HEK293 (cell line): ENCODE measurements around the gene PRSS53.
A peak's percentile ranks its signal among the peaks of the same experiment; 100 is the strongest.

Source experiments
- CTCF ChIP-seq: fragments of 450-650 bp; formaldehyde crosslinking; IDR thresholded peaks from 2 replicates; pipeline ENCODE4 v1.5.1; 2016; ENCODE audit warnings: missing biosample characterization, missing genetic modification characterization
- ZEB2 ChIP-seq: fragments of 450-650 bp; formaldehyde crosslinking; IDR thresholded peaks from 2 replicates; pipeline ENCODE4 v1.5.1; 2016; ENCODE audit warnings: missing biosample characterization, missing genetic modification characterization
- ZNF169 ChIP-seq: fragments of 450-650 bp; formaldehyde crosslinking; IDR thresholded peaks from 2 replicates; pipeline ENCODE4 v1.5.1; 2016; ENCODE audit warnings: missing biosample characterization, missing genetic modification characterization
- ZNF23 ChIP-seq: fragments of 450-650 bp; formaldehyde crosslinking; IDR thresholded peaks from 2 replicates; pipeline ENCODE4 v1.5.1; 2016; ENCODE audit warnings: missing biosample characterization, missing genetic modification characterization, borderline replicate concordance
- ZNF24 ChIP-seq: fragments of 450-650 bp; formaldehyde crosslinking; IDR thresholded peaks from 2 replicates; pipeline ENCODE4 v1.5.1; 2016; ENCODE audit warnings: missing biosample characterization, missing genetic modification characterization
- ZNF26 ChIP-seq: fragments of 450-650 bp; formaldehyde crosslinking; IDR thresholded peaks from 2 replicates; pipeline ENCODE4 v1.5.1; 2016; ENCODE audit warnings: missing biosample characterization, missing genetic modification characterization
- ZNF274 ChIP-seq, 2 experiments: fragments of 200-500 bp in 1 of 2; fragments of 450-650 bp in 1 of 2; sonication (Bioruptor generic) in 1 of 2; formaldehyde crosslinking in 1 of 2; IDR thresholded peaks; 2 replicates each; pipeline versions ENCODE4 v1.5.1 to v1.6.1; 2014 to 2016; ENCODE audit warnings: borderline replicate concordance in 1 of 2, inconsistent platforms in 1 of 2, low read length in 1 of 2, missing biosample characterization in 1 of 2, missing genetic modification characterization in 1 of 2
- ZNF335 ChIP-seq: fragments of 450-650 bp; formaldehyde crosslinking; conservative IDR thresholded peaks from 2 replicates; pipeline ENCODE4 v1.5.1; 2016; ENCODE audit warnings: missing biosample characterization, missing genetic modification characterization
- ZNF426 ChIP-seq: fragments of 450-650 bp; formaldehyde crosslinking; IDR thresholded peaks from 2 replicates; pipeline ENCODE4 v1.5.1; 2017; ENCODE audit warnings: missing biosample characterization, missing genetic modification characterization, mild to moderate bottlenecking, inconsistent platforms, moderate library complexity
- ZNF501 ChIP-seq: fragments of 450-650 bp; formaldehyde crosslinking; IDR thresholded peaks from 2 replicates; pipeline ENCODE4 v1.5.1; 2016; ENCODE audit warnings: missing biosample characterization, missing genetic modification characterization
- ZNF544 ChIP-seq: fragments of 450-650 bp; formaldehyde crosslinking; IDR thresholded peaks from 2 replicates; pipeline ENCODE4 v1.5.0; 2017; ENCODE audit warnings: missing biosample characterization, missing genetic modification characterization
- ZNF623 ChIP-seq: fragments of 450-650 bp; formaldehyde crosslinking; IDR thresholded peaks from 2 replicates; pipeline ENCODE4 v1.5.1; 2016; ENCODE audit warnings: missing biosample characterization, missing genetic modification characterization
- ZNF747 ChIP-seq: fragments of 450-650 bp; formaldehyde crosslinking; IDR thresholded peaks from 2 replicates; pipeline ENCODE4 v1.5.1; 2016; ENCODE audit warnings: missing biosample characterization, missing genetic modification characterization
- ZNF837 ChIP-seq: fragments of 450-650 bp; formaldehyde crosslinking; IDR thresholded peaks from 2 replicates; pipeline ENCODE4 v1.5.1; 2016; ENCODE audit warnings: missing biosample characterization, missing genetic modification characterization

- TF ChIP-seq CTCF (tag by site-specific recombination) (no peak), ZNF169 (tag by site-specific recombination) (no peak), ZNF501 (tag by site-specific recombination) (no peak), ZEB2 (tag by site-specific recombination) (peak; percentile 53), ZNF274 (IDR thresholded peaks at IDR 0.05; ENCODE audit: low read length) (no peak), ZNF274 (tag by site-specific recombination; IDR thresholded peaks at IDR 0.05; ENCODE audit: borderline replicate concordance) (no peak), ZNF24 (no peak), ZNF426 (tag by site-specific recombination) (no peak), ZNF544 (no peak), ZNF26 (tag by site-specific recombination) (no peak), ZNF623 (tag by site-specific recombination) (no peak), ZNF335 (no peak), ZNF747 (tag by site-specific recombination) (no peak), ZNF837 (tag by site-specific recombination) (no peak), ZNF23 (tag by site-specific recombination) (no peak)
Observed at GRCh38 chr16:31071861-31072260, 16.9 kb downstream of the PRSS53 start.
